DOHH2 (cell line): ENCODE measurements around the gene COLEC11.
"Not testable (repeated sequence)": the region's sequence is repeated elsewhere in the genome, so short reads cannot be mapped to it uniquely, and the experiment has no call there.

ENCODE experiments used
- EZH2phosphoT487 ChIP-seq: fragments of 200-600 bp; sonication (generic); IDR thresholded peaks from 2 replicates; pipeline ENCODE4 v1.6.1; 2017; ENCODE audit warnings: borderline replicate concordance, mild to moderate bottlenecking, antibody characterized with exemption, low read length, moderate library complexity, mixed read lengths
- TF ChIP-seq, protein P1 (sequence below): fragments of 200-600 bp; sonication (generic); IDR thresholded peaks from one replicate; pipeline ENCODE4 v1.5.1; 2014; ENCODE audit warnings: antibody characterized with exemption, mild to moderate bottlenecking, low read depth, low read length; ENCODE audit not compliant: poor library complexity, severe bottlenecking

DNA sequence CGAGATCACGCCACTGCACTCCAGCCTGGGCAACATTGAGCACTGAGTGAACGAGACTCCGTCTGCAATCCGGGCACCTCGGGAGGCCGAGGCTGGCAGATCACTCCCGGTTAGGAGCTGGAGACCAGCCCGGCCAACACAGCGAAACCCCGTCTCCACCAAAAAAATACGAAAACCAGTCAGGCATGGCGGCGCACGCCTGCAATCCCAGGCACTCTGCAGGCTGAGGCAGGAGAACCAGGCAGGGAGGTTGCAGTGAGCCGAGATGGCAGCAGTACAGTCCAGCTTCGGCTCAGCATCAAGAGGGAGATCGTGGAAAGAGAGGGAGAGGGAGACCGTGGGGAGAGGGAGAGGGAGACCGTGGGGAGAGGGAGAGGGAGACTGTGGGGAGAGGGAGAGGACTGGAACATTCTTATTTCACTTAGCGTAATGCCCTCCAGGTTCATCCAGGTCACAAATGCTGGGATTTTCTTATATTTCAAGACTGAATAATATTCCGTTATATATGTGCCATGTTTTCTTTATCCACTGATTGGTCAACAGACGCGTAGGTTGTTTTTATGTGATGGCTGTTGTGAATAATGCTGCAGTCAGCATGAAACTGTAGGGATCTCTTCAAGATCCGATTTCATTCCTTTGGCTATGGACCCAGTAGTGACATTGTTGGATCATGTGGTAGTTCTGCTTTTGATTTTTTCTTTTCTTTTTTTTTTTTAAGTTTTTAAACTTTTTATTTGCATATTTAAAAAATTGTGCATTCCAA lies 21.7 kb downstream of the COLEC11 start:
- not testable (repeated sequence) for TF ChIP-seq EZH2phosphoT487
- TF ChIP-seq, protein P1, sequence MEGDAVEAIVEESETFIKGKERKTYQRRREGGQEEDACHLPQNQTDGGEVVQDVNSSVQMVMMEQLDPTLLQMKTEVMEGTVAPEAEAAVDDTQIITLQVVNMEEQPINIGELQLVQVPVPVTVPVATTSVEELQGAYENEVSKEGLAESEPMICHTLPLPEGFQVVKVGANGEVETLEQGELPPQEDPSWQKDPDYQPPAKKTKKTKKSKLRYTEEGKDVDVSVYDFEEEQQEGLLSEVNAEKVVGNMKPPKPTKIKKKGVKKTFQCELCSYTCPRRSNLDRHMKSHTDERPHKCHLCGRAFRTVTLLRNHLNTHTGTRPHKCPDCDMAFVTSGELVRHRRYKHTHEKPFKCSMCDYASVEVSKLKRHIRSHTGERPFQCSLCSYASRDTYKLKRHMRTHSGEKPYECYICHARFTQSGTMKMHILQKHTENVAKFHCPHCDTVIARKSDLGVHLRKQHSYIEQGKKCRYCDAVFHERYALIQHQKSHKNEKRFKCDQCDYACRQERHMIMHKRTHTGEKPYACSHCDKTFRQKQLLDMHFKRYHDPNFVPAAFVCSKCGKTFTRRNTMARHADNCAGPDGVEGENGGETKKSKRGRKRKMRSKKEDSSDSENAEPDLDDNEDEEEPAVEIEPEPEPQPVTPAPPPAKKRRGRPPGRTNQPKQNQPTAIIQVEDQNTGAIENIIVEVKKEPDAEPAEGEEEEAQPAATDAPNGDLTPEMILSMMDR = not testable (repeated sequence)
